Superior temporal gyrus (tissue), 1 donor: ENCODE measurements around the gene ACAA1.
"Not testable (repeated sequence)": the region's sequence is repeated elsewhere in the genome, so short reads cannot be mapped to it uniquely, and the experiment has no call there.

Source experiments
- DNase-seq: peaks from one replicate; pipeline ENCODE4 v3.0.0-alpha.2; 2016; ENCODE audit errors: extremely low spot score

The ACAA1 gene, protein sequence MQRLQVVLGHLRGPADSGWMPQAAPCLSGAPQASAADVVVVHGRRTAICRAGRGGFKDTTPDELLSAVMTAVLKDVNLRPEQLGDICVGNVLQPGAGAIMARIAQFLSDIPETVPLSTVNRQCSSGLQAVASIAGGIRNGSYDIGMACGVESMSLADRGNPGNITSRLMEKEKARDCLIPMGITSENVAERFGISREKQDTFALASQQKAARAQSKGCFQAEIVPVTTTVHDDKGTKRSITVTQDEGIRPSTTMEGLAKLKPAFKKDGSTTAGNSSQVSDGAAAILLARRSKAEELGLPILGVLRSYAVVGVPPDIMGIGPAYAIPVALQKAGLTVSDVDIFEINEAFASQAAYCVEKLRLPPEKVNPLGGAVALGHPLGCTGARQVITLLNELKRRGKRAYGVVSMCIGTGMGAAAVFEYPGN

DNA sequence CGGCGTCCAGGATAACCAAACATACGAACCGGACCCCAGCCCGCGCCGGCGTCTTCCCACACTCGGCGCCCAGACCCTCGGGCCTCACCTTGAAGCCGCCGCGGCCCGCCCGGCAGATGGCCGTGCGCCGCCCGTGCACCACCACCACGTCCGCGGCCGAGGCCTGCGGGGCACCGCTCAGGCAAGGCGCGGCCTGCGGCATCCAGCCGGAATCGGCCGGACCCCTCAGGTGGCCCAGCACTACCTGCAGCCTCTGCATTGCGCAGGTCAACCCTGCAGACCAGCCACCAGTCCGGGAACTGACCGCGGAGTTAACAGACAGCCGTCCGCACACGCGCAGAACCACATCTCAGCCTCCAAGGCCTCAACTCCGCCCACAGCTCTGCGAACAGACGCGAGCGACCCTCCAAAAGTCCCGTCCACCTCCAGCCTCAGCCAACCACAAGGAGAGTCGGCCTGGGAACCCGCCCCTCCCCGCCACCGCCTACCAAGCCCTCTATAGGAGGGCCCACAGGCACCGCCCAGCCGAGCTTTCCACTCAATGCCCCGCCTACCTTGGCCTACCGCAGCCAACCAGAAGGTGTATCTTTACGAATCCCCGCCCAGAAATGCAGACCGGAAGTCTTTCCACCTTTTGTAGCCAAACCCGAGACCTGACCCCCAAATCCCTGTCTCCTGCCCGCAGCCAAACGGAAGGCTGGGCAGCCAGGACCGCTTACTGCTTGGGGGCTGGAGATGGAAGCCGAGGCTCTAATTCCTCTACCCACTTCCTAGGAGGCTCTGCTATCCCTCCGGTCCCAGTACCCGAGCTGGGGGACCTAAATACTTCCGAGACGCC, at the start of gene ACAA1:
TSS of gene ACAA1 (minus strand) at position 351 of the 838 bp plus-strand sequence. CDS start at position 259, 92 bp downstream.
- DNase-seq: peak; percentile 98

DNA sequence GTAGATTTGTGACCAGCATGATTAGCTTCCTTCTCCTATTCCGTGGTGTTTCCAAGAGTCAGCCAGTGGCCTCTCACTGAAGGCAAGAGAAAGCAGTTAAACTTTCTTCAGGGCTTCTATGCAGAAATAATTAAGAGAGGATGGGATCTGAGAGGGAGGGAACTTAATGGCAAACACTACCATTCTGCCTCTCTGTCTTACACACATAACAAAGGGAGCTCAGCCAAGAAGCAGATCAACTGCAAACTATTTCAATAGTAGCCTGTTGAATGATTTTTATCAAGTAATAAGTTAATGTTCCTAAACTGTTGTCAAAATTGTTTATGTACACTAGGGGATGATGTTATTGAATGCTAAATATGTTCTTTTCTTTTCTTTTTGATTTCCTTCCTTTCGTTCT, 40.3 kb upstream of the ACAA1 start:
- DNase-seq: no peak

DNA sequence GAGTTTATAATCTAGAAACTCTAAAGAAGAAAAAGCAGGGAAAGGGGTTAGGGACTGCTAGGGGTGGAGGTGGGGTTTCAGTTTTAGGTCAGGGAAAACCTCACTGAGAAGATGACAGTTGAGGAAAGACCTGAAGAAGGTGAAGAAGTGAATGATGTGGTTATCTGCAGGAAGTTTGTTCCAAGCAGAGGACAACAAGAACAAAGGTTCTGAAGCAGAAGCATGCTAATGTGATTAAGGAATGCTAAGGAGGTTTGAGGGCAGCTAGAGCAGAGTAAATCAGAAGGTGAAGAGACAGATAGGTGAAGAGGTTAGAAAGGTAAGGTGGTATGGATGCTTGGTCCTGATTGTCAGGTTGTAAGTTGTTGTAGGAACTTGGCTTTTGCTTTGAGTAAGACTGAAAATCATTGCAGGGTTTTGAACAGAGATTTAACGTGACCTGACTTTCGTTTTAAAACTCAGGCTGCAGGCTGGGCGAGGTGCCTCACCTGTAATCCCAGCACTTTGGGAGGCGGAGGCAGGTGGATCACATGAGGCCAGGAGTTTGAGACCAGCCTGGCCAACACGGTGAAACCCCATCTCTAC, 37.0 kb upstream of the ACAA1 start:
- no peak for DNase-seq

DNA sequence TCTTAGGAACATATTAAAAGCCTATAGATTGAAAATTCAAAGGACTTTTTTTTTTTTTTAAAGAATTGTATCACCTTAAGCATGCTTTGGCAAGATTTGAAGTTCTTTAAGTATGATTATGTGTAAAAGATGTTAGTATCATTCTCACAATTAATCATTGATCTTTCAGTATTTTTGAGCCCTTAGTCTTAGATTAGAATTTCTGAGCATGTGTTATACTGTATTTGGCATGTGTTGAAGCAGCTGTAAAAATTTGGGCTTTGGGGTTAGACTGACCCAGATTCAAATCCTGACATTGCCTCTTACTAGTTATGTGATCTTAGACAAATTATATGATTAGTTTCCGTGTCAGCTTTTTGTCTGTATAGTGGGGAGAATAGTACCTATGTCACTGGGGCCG, 34.7 kb upstream of the ACAA1 start:
- DNase-seq: no peak

DNA sequence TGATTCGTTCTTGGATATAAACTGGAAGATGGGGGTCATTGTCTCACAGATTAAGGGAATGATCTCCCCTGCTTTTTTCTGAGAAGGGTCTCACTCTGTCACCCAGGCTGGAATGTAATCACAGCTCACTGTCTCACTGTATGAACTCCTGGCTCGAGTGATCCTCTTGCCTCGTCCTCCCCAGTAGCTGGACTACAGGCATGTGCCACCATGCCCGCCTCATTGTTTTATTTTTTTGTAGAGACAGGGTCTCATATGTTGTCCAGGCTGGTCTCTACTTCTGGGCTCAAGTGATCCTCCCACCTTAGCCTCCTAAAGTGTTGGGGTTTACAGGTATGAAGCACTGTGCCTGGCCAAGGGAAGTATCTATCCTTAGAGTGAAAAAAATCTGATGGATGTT, 33.8 kb upstream of the ACAA1 start:
- no peak for DNase-seq

DNA sequence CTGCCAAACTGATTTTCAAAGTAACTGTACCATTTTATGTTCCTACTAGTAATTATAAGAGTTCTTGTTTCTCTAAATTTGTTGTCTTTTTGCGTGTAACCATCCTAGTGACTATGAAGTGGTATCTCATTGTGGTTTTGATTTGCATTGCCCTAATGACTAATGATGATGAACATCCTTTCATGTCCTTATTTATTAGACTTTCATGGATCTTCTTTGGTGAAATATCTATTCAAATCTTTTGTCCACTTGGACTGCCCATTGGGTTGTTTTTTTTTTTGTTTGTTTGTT, 32.0 kb upstream of the ACAA1 start:
- no peak for DNase-seq

DNA sequence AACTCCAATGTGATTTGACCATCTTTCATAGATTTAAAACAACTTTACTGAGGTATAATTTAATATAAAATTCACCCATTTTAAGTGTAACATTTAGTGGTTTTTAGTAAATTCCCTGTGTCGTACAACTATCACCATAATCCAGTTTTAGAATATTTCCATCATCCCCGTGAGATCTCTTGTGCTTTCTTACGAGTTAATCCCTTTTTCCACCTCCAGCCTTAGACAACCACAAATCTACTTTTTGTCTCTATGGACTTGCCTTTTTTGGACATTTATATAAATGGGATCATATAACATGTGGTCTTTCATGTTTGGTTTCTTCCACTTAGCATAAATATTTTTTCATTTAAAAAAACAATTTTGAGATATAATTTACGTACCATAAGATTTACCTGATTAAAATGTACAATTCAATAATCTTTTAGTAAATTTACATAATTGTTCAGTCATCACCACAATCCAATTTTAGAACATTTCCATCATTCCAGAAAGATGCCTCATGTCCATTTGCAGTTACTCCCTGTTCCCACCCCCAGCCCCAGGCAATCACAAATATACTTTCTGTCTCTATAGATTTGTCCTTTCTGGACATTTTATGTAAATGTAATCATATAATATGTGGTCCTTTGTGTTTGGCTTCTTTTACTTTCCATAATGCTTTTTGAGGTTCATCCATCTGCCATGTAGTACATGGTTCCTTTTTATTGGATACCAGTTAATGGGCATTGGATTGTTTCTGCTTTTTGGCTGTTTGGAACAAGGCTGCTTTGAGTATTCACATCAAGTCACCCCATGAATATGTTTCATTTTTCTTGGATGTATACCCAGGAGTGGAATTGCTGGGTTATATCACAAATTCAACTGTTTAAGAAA, 31.5 kb upstream of the ACAA1 start:
- DNase-seq: no peak

DNA sequence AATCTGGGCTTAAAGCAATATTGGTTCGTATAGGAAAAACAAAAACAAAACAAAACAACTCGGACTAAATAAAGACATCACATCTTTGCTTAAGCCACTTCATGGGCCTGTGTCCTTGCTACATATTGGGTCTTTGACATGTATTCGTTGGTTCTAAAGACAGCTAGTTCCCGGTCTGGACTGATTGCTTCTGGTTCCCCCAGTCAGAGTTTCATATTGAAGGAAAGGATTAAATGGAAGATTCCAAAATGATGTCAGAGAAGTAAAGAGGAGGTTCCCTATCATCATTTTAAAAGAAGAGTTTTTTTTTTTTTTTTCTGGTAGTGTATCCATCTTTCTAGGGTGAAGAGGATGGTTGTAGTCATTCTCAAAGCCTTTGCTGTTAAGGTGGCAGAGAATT, 30.7 kb upstream of the ACAA1 start:
- DNase-seq: no peak

DNA sequence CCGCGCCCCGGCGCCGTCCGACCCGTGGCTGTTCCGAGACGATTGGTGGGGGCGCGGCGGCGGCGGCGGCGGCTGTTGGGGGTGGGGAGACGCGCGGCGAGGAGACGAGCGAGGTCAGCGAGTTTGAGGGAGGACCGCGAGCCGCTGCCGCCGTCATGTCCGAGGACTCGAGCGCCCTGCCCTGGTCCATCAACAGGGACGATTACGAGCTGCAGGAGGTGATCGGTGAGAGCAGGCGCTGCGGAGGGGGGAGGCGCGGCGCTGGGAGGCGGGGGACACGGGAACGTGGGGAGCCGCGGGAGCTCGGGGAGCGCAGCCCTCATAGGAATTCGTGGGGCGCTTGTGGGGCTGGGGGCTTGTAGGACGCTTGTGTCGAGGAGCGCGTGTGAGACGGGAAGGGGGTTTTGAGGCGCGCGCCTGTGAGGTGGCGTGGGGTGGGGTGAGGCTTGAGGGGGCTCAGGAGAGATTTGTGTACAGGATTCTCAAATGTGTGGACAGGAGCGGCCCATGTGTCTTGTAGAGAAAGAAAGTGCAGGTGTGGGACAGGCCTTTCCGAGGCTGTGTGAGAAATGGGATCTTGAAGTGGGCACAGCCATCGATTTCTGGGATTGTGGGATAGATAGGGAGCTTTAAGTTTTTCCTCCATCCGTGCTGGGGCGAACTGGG, 28.9 kb upstream of the ACAA1 start:
- no peak for DNase-seq

DNA sequence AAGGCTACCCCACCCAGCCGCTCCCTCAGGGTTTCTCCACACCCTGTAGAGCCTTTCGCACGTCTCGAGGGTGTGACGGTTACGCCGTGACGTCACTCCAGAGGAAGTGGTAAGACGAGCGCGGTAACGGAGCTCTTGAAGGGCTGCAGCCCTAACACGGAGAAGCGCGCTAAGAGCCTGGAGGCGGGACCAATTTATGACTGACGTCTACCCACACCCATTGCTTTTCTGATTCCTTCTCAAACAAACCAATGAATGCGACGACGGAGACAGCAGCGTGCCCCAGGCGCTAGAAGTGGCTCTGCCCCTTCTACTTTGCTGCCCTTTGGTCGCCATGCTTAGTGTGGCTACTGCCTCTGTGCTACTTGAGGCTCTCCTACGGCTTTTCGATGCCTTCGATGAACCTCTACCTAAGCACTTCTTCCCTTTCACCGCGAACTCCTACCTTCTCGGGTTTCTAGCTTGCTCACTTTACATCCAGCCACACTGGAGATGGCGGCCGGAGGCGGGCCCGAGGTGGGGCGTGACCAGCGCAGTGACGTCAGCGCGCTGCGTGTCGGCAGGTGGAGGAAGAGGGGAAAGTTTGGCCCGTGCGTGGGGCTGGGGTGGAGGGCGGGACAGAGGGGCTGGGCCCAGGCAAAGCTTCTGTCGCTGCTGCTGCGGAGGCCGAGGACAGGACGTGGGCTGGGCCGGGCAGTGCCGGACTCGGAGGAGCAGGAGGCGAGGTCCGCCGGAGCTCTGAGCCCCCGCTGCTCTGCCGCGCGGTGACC, 28.2 kb upstream of the ACAA1 start, which contains the start of gene OXSR1:
TSS of gene OXSR1 (plus strand) at position 586 of the 770 bp plus-strand sequence. CDS start 340 bp downstream, outside the sequence.
- DNase-seq: peak; percentile 100

DNA sequence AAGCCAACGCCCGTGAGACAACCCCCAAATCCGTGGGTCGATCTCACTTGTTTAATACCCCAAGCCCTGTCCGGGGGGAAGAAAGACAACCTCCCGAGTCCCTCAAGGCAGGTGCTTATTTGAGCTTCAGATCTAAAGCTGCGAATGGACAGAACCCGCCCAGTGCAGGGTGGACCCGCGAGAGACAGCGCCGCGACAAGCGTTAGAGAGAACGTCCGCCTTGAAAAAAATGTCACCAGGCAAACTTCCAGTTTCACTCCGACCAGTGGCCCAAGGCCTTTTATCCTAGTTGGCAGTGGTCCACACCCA, 27.7 kb upstream of the ACAA1 start:
- DNase-seq: no peak

DNA sequence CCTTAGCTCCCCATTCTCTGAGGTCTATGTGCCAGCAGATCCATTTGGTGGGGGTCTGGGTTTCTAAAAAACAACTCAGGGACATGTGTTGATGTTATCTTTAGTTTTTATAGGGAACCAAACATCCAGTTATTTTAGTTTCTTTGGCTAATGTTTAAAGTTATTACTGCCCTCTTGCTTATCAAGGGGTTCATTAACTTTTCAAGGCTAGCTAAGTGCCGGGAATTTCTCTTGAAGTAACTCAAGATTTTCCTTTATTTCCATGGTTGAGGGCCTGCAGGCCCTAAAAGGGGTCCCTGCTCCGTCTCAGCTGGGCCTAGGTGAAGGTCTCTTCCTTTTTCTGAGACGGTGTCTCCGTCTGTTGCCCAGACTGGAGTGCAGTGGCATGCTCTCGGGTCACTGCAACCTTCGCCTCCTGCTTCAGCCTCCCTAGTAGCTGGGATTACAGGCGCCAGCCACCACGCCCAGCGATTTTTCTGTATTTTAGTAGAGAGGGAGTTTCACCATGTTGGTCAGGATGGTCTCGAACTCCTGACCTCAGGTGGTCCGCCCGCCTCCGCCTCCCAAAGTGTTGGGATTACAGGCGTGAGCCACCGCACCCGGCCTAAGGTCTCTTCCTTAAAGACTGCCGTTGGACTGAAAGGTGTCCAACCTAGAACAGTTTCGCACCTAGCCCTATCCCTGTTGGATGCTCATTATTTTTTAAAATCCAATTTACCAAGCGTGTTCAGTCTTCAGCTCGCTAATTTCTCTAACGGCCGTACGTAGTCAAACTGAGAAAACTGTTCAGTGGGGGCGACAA, 27.1 kb upstream of the ACAA1 start:
- DNase-seq: no peak

DNA sequence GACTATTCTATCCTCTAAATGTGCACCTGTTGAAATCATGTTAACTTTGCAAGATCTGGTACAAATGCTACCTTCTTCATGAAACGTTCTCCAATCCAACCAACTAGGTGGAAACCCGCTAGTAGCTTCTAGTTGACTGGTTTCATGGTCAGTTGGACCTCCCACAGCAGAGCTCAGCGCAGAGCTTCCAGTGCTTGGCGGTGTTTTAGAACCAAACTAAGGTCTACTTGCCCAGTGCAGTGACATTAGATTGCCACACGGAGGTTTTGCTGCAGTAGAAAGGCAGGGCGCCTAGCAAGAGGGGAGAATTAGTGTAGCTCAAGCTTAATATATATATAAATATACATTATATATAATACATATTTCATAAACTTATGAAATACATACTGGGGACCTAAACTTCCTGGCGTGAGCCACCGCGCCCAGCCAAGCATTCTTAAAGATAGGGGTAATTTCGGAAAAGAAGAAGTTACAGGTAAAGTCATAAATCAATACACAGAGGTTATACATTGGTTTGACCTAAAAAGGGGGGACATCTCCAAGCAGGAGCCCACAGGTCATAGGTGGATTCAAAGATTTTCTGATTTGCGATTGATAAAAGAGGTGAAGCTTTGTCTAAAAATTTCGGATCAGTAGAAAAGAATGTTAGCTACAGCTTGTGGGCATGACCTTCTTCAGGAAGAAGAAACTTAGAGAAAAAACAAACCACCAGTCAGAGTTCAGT, 26.4 kb upstream of the ACAA1 start:
- no peak for DNase-seq

DNA sequence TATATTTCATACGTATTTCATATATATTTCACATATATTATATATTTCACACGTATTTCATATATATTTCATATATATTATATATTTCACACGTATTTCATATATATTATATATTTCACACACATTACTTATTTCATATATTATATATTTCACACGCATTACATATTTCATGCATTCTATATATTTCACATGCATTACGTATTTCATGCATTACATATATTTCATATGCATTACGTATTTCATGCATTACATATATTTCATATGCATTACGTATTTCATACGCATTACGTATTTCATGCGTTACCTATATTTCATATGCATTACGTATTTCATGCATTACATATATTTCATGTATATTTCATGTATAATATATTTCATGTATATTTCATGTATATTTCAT, 23.8 kb upstream of the ACAA1 start:
- not testable (repeated sequence) for DNase-seq

DNA sequence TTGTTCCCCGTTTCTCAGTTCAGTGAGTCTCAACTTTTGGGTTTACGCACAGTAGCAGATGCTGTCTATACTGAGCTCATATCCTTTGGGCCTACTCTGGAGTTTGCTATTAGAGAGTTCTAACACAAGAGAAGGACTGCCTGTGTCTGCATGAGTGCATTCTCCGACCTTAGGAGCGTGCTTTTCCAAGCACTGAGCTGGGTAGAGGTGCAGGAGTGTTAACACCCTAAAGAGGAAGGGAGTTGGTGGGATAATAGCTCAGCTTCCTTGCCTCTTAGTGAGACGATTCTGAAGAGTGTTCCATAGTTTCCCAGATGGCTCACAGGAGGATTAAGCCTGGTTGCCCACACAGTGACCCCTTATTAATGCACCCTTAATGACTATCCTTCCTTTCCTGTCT, 21.5 kb upstream of the ACAA1 start:
- no peak for DNase-seq

DNA sequence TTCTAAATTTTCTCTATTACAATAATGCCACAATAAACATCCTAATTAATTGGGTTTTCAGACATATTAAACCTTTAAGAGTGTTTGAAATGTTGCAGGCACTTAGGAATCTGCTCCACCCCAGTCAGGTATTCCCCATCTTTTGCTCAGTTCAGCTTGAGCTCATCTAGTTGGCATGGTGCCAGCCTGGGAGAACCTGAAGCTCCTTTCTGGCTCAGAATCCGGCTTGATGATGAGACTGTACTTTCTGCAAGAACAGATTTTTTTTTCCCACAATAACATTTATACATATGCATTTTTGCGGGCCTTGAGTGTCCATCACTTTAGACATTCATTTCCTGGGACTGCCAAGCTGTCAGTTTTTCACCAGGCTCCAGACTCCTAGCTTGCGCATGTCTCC, 20.7 kb upstream of the ACAA1 start:
- DNase-seq: no peak

DNA sequence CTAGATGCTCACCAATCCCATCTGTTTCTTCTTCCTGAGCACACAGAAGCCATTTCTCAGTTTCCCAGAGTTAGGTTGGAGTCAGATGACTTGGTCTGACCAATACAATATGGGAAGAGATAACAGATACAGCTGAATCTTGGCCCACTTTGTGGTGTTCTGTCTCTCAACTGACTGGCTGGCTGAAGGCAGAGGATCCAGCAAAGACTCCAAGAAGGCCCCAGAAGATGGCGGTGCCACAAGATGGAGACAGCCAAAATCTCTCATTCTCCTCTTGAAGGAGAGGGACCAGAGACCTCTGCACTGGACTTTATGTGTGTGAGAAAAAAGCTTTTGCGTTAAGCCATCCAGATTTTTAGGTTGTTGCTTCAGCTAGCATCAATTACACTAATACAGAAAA, 20.2 kb upstream of the ACAA1 start:
- DNase-seq: no peak

DNA sequence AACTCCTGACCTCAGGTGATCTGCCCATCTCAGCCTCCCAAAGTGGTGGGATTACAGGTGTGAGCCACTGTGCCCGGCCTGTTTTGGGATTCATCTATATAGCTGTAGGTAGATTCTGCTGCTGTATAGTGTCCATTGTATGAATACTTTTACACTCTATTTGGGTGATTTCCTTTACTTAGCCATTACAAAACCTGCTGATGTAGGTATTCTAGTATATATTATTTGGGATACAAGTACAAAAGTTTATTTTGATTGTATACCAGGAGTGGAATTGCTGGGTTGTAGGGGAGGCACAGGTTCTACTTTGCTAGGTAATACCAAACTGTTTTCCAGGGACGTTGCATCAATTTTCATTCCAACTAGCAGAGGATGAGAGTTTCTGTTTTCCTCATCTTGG, 18.9 kb upstream of the ACAA1 start:
- no peak for DNase-seq

DNA sequence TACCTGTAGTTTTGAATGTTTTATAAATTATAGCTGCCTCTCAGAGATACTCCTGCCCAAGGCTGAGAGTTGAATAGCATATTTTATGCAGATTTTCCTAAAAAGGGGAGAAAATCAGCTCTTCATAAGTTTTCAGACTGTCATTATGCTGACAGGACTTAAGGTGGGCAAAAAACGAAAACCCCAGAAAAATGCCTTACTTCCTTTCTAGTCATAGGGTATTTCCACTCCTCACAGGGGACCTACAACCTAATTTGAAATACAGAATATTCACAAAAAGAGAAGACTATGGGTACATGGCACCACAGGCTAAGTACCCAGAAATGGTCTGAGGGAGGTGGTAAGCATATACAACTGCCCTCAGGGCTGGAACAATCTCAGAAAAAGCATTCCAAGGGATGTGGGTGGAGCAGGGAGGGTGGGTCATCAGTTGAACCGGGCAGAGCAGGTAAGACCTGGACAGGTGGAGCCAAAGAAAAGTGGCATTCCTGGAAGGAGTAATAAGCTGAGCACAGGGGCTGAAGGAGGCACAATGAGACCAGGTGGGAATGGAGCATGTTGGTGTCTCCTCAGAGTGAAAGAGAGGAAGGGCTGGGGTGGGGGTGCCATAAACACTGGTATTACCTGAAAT, 17.8 kb upstream of the ACAA1 start:
- DNase-seq: no peak
